IMR-90 (cell line): ENCODE results near the gene HNRNPU. TPM values are rescaled to one million over a fixed set of nuclear protein-coding genes. Genes with fewer than 3 reads are reported as not detected.

ENCODE experiments used
- ATAC-seq: fragments of 200-7000 bp; cut with Tn5 transposase; 2 replicates; pipeline ENCODE4 v1.9.1; 2020; ENCODE audit warnings: low read depth, mild to moderate bottlenecking, moderate library complexity
- BruUV-seq: library from RNA; stranded (reverse); fragments of 400-500 nt; replicated peaks from 2 replicates; lab custom pipeline; 2021; lab: Mats Ljungman, UMichigan
- CTCF ChIA-PET: fragments of 300-600 bp; formaldehyde crosslinking; extraction: SDS; loops from one replicate; lab custom pipeline; 2021; ENCODE audit warnings: antibody characterized with exemption; lab: Yijun Ruan, JAX
- POLR2A ChIA-PET: fragments of 300-600 bp; sonication (Branson Sonifier 250); formaldehyde crosslinking; loops from one replicate; lab custom pipeline; 2022; ENCODE audit warnings: antibody characterized with exemption; ENCODE audit not compliant: unreplicated experiment; lab: Charles Lee
- DNase-seq: peaks from one replicate; pipeline ENCODE4 v3.0.0; 2013
- H2AFZ ChIP-seq: replicated peaks from 2 replicates; pipeline ENCODE3; 2013; ENCODE audit warnings: low read length, mild to moderate bottlenecking; ENCODE audit not compliant: poor library complexity
- H2AK5ac ChIP-seq: 2 replicates; pipeline ENCODE4 v1.6.1; 2013; ENCODE audit warnings: low read depth, low read length, inconsistent platforms
- H2AK9ac ChIP-seq: replicated peaks from 2 replicates; pipeline ENCODE3; 2013; ENCODE audit warnings: mild to moderate bottlenecking, low read depth, low read length, moderate library complexity; ENCODE audit not compliant: poor library complexity
- H2BK120ac ChIP-seq: 2 replicates; pipeline ENCODE4 v1.6.1; 2013; ENCODE audit warnings: low read depth, low read length, inconsistent platforms
- H2BK15ac ChIP-seq: 3 replicates; pipeline ENCODE4 v1.6.1; 2013; ENCODE audit warnings: low read depth, low read length, inconsistent platforms
- H2BK20ac ChIP-seq: 2 replicates; pipeline ENCODE4 v1.6.1; 2013; ENCODE audit warnings: low read depth, mild to moderate bottlenecking, inconsistent platforms, low read length, moderate library complexity
- H2BK5ac ChIP-seq: 2 replicates; pipeline ENCODE4 v1.6.1; 2013; ENCODE audit warnings: mild to moderate bottlenecking, low read depth, low read length, inconsistent platforms; ENCODE audit not compliant: poor library complexity, severe bottlenecking
- H3K14ac ChIP-seq: replicated peaks from 2 replicates; pipeline ENCODE4 v1.6.1; 2013; ENCODE audit warnings: low read depth, low read length, inconsistent platforms
- H3K18ac ChIP-seq: 2 replicates; pipeline ENCODE4 v1.6.1; 2013; ENCODE audit warnings: low read depth, low read length, control low read depth
- H3K23ac ChIP-seq: 2 replicates; pipeline ENCODE4 v1.6.1; 2013; ENCODE audit warnings: low read depth, low read length, inconsistent platforms
- H3K27ac ChIP-seq: 2 replicates; pipeline ENCODE4 v1.5.1; 2013; ENCODE audit warnings: mild to moderate bottlenecking, control low read depth, low read length; ENCODE audit not compliant: insufficient read depth
- H3K27me3 ChIP-seq: 2 replicates; pipeline ENCODE4 v1.6.1; 2013; ENCODE audit warnings: low read length; ENCODE audit not compliant: control insufficient read depth, insufficient read depth
- H3K36me3 ChIP-seq: 2 replicates; pipeline ENCODE4 v1.6.1; 2013; ENCODE audit warnings: low read length, mixed read lengths; ENCODE audit not compliant: control insufficient read depth, insufficient read depth
- H3K4ac ChIP-seq: 2 replicates; pipeline ENCODE4 v1.6.1; 2013; ENCODE audit warnings: low read depth, low read length, inconsistent platforms
- H3K4me1 ChIP-seq: 2 replicates; pipeline ENCODE4 v1.6.1; 2013; ENCODE audit warnings: low read length, mixed read lengths; ENCODE audit not compliant: control insufficient read depth, insufficient read depth
- H3K4me2 ChIP-seq: 2 replicates; pipeline ENCODE4 v1.6.1; 2013; ENCODE audit warnings: low read depth, mild to moderate bottlenecking, control low read depth, low read length, moderate library complexity
- H3K4me3 ChIP-seq: 2 replicates; pipeline ENCODE4 v1.5.1; 2013; ENCODE audit warnings: low read depth, mild to moderate bottlenecking, control low read depth, low read length, moderate library complexity; ENCODE audit not compliant: insufficient read depth
- H3K56ac ChIP-seq: 2 replicates; pipeline ENCODE4 v1.6.1; 2013; ENCODE audit warnings: low read length, inconsistent platforms; ENCODE audit not compliant: insufficient read depth; ENCODE audit errors: extremely low read depth
- H3K79me1 ChIP-seq, 2 experiments: 2 replicates each; pipeline ENCODE4 v1.6.1; 2013; ENCODE audit warnings: low read length in 2 of 2, inconsistent platforms in 1 of 2, low read depth in 1 of 2
- H3K9ac ChIP-seq: 2 replicates; pipeline ENCODE4 v1.6.1; 2013; ENCODE audit warnings: low read depth, low read length, control low read depth
- H3K9me1 ChIP-seq: 2 replicates; pipeline ENCODE4 v1.6.1; 2013; ENCODE audit warnings: low read length, inconsistent platforms; ENCODE audit not compliant: insufficient read depth
- H3K9me3 ChIP-seq: 2 replicates; pipeline ENCODE4 v1.6.1; 2013; ENCODE audit warnings: low read length; ENCODE audit not compliant: control insufficient read depth, insufficient read depth
- H4K20me1 ChIP-seq: 2 replicates; pipeline ENCODE4 v1.6.1; 2013; ENCODE audit warnings: low read length, inconsistent platforms; ENCODE audit not compliant: insufficient read depth
- H4K5ac ChIP-seq: 2 replicates; pipeline ENCODE4 v1.6.1; 2013; ENCODE audit warnings: mild to moderate bottlenecking, low read depth, low read length, control low read depth
- H4K8ac ChIP-seq, 2 experiments: 2 replicates each; pipeline ENCODE4 v1.6.1; 2013; ENCODE audit warnings: low read depth in 2 of 2, low read length in 2 of 2, control low read depth in 1 of 2, inconsistent platforms in 1 of 2
- H4K91ac ChIP-seq: 2 replicates; pipeline ENCODE4 v1.6.1; 2013; ENCODE audit warnings: low read depth, low read length, inconsistent platforms; ENCODE audit not compliant: insufficient read depth
- BHLHE40 ChIP-seq: fragments of 150-350 bp; IDR thresholded peaks from 2 replicates; pipeline ENCODE4 v1.6.1; 2016; ENCODE audit warnings: mild to moderate bottlenecking, low read depth, low read length
- CEBPB ChIP-seq: IDR thresholded peaks from 2 replicates; pipeline ENCODE4 v1.6.1; 2012; ENCODE audit warnings: low read depth, low read length, improper control_type of control experiment
- ELK1 ChIP-seq: fragments of 150-350 bp; IDR thresholded peaks from 2 replicates; pipeline ENCODE4 v1.6.1; 2016; ENCODE audit warnings: low read depth, mild to moderate bottlenecking, low read length, moderate library complexity, borderline replicate concordance
- POLR2A ChIP-seq: IDR thresholded peaks from 2 replicates; pipeline ENCODE4 v1.6.1; 2012; ENCODE audit warnings: mild to moderate bottlenecking, low read depth, low read length
- WGBS, 2 experiments: methylation state at CpG; one replicate each; pipeline versions ENCODE4 v1.1.5 to v1.1.7; 2013; ENCODE audit warnings: missing lambda C conversion rate in 2 of 2; ENCODE audit not compliant: insufficient read length in 1 of 2; ENCODE audit errors: extremely low coverage in 2 of 2; 5-methylcytosine and 5-hydroxymethylcytosine counted together
- dilution Hi-C: fragments of 300-500 bp; cut with HindIII; formaldehyde crosslinking; loops from one replicate; pipeline ENCODE4 v1.14.3; 2018; ENCODE audit warnings: low sequenced_read_pairs; ENCODE audit not compliant: unreplicated experiment
- in situ Hi-C: fragments of 300-500 bp; cut with MboI; formaldehyde crosslinking; loops from 3 replicates; pipeline ENCODE4 v1.14.3; 2019; ENCODE audit warnings: low sequenced_read_pairs, inconsistent platforms, mixed read lengths
- intact Hi-C: fragments of 100-400 bp; cut with micrococcal nuclease; formaldehyde crosslinking; loops from 2 replicates; pipeline ENCODE4 v1.10.0; 2022
- polyA plus RNA-seq, 3 experiments: library from polyadenylated mRNA; depleted of rRNA; stranded (reverse); fragments of >200 nt; gene quantifications; 2 replicates each; pipeline ENCODE4 v1.2.3, GENCODE V29; 2012; ENCODE audit warnings: low replicate concordance in 1 of 3
- total RNA-seq: library from RNA; depleted of rRNA; stranded (reverse); fragments of >200 nt; gene quantifications from 2 replicates; pipeline ENCODE4 v1.2.3, GENCODE V29; 2012

HNRNPU gene
- total and polyA plus RNA-seq, 2 of the 4 experiments (the other 2 are of a cell fraction) = 151 to 169 TPM

DNA sequence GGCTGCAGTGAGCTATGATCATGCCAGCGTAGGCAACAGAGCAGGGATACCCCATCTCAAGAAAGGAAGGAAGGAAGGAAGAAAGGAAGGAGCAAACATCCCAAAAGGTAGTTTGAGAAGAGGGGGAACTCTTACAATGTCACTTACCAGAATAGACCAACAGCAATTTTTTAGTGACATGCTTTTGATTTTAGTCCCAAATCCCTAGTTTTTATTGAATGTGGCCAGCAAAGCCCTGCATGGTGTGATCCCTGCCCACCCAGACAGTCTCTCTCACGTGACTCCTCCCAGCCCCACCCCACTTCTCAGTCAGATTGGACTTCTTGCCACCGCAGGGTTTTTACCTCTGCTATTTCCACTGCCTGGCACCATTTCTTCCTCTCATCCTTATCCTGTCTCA is 39.8 kb upstream of the HNRNPU start (continued):
- no peak for TF ChIP-seq CEBPB

DNA sequence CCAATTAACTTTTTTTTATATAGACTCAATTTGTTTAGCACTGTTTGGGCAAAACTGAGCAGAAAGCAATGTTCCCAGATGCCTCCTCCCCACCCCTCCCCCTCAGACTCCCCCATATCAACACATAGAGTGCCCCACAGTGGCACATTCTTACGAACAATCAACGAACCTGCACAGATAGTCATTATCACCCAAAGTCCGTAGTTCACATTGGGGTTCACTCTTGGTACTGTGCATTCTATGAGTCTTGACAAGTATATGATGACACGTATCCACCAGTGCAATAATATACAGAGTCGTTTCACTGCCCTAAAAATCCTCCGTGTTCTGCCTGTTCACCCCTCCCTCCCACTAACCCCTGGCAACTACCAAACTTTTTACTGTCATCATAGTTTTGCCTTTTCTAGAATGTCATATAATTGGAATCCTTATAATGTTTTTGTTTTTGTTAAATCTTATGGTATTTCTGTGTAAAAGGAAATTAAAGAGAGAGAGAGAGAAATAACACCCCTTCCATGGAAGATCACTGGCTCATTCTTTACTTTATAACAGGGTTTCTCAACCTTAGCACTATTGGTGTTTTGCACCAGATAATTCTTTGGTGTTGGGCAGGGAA is 37.2 kb upstream of the HNRNPU start:
- intact Hi-C loops (loop anchor here (2.0 kb wide), 1 partner anchor 57 kb away; no protein-coding TSS in a partner anchor), in situ Hi-C loops (no loop called here), dilution Hi-C loops (no loop called here)
- ATAC-seq (peak; percentile 49), DNase-seq (peak; percentile 8)
- no peak overlapping the region for H2AK5ac ChIP-seq
- H3K4me1 ChIP-seq = 0 out of 2 replicates have a peak, but pooled peaks cover 4% of the 10 kb centered on the region
- no peak overlapping the region; the same call in 1 of the 2 replicates for H3K18ac ChIP-seq
- 0 out of 2 replicates have a peak overlapping the region, but pooled peaks have one; percentile 10 for H3K4me2 ChIP-seq
- no peaks in the 10 kb centered on the region for H3K36me3 ChIP-seq
- peak overlapping the region; percentile 18; the same call in 1 of the 2 replicates for H3K27ac ChIP-seq
- H4K8ac ChIP-seq = no peak overlapping the region
- no peak overlapping the region for H3K14ac ChIP-seq
- no peak overlapping the region for H3K4ac ChIP-seq
- no peak overlapping the region for H2BK5ac ChIP-seq
- TF ChIP-seq ELK1 (no peak), BHLHE40 (no peak), POLR2A (no peak)
- no peak overlapping the region for H3K9ac ChIP-seq
- H4K20me1 ChIP-seq = no peaks in the 10 kb centered on the region
- 100% methylated on average over 1 of the region's 6 CpGs; no CpG with 5 or more reads in 1 of the 2 experiments for WGBS, 2 experiments
- H4K5ac ChIP-seq = no peak overlapping the region
- H2BK20ac ChIP-seq = no peak overlapping the region
- 0 out of 2 replicates have a peak overlapping the region, but pooled peaks have one; percentile 4 for H2BK120ac ChIP-seq
- H3K9me3 ChIP-seq = no peaks in the 10 kb centered on the region
- ChIA-PET POLR2A (no interaction called here), CTCF (no interaction called here)
- H3K23ac ChIP-seq = no peak overlapping the region
- H2AK9ac ChIP-seq = no peak overlapping the region
- peaks cover 6% of the 10 kb centered on the region; the same call in 1 of the 2 replicates for H3K9me1 ChIP-seq
- H3K79me1 ChIP-seq = no peaks in the 10 kb centered on the region
- H3K56ac ChIP-seq = no peak overlapping the region
- H3K27me3 ChIP-seq = no peaks in the 10 kb centered on the region
- H2AFZ ChIP-seq = no peak overlapping the region
- no peak overlapping the region for H3K4me3 ChIP-seq
- no peak overlapping the region for H4K91ac ChIP-seq
- no TSS peak for BruUV-seq
- H2BK15ac ChIP-seq = no peak overlapping the region
